Astrocyte (in vitro differentiated cells and primary cell): Measurements from ENCODE around the gene NTN4. TPM values are rescaled to one million over a fixed set of nuclear protein-coding genes. Genes with fewer than 3 reads are reported as not detected.

ENCODE experiments used
- DNase-seq: peaks from one replicate; pipeline ENCODE4 v3.0.0-alpha.2; 2010; ENCODE audit warnings: low read depth
- FAIRE-seq: peaks from 2 replicates; lab custom pipeline; 2011; peaks lifted over from hg19 to GRCh38; lab: Jason Lieb, UNC
- H2AFZ ChIP-seq: 2 replicates; pipeline ENCODE4 v1.6.0; 2012; ENCODE audit warnings: low read depth, low read length, inconsistent platforms
- H3K27ac ChIP-seq: 2 replicates; pipeline ENCODE4 v1.5.1; 2011; ENCODE audit warnings: low read depth, low read length, inconsistent platforms
- H3K27me3 ChIP-seq: 2 replicates; pipeline ENCODE4 v1.6.0; 2011; ENCODE audit warnings: low read length, inconsistent platforms; ENCODE audit not compliant: insufficient read depth
- H3K36me3 ChIP-seq: 2 replicates; pipeline ENCODE4 v1.5.1; 2011; ENCODE audit warnings: low read length, inconsistent platforms; ENCODE audit not compliant: insufficient read depth
- H3K4me1 ChIP-seq: 2 replicates; pipeline ENCODE4 v1.5.1; 2011; ENCODE audit warnings: low read length, inconsistent platforms; ENCODE audit not compliant: insufficient read depth
- H3K4me2 ChIP-seq: 2 replicates; pipeline ENCODE4 v1.6.0; 2012; ENCODE audit warnings: low read length, inconsistent platforms
- H3K4me3 ChIP-seq: 2 replicates; pipeline ENCODE4 v1.5.1; 2011; ENCODE audit warnings: low read depth, mild to moderate bottlenecking, low read length, inconsistent platforms; ENCODE audit not compliant: insufficient read depth
- H3K79me2 ChIP-seq: 2 replicates; pipeline ENCODE4 v1.6.0; 2012; ENCODE audit warnings: mild to moderate bottlenecking, low read length, inconsistent platforms; ENCODE audit not compliant: insufficient read depth
- H3K9ac ChIP-seq: 2 replicates; pipeline ENCODE4 v1.6.0; 2012; ENCODE audit warnings: mild to moderate bottlenecking, low read length, inconsistent platforms
- H3K9me3 ChIP-seq: 2 replicates; pipeline ENCODE4 v1.5.1; 2012; ENCODE audit warnings: low read depth, mild to moderate bottlenecking, low read length, inconsistent platforms; ENCODE audit not compliant: insufficient read depth
- H4K20me1 ChIP-seq: 2 replicates; pipeline ENCODE4 v1.6.0; 2012; ENCODE audit warnings: low read length, inconsistent platforms; ENCODE audit not compliant: insufficient read depth
- H3K27ac Mint-ChIP-seq: one replicate; pipeline ENCODE4 v1.8.0; 2021; ENCODE audit warnings: mild to moderate bottlenecking, mixed read lengths; ENCODE audit not compliant: unreplicated experiment
- H3K27me3 Mint-ChIP-seq: one replicate; pipeline ENCODE4 v1.8.0; 2021; ENCODE audit warnings: low read depth, mixed read lengths; ENCODE audit not compliant: unreplicated experiment
- H3K36me3 Mint-ChIP-seq: one replicate; pipeline ENCODE4 v1.8.0; 2021; ENCODE audit warnings: low read depth, mixed read lengths; ENCODE audit not compliant: unreplicated experiment
- H3K4me1 Mint-ChIP-seq: one replicate; pipeline ENCODE4 v1.8.0; 2021; ENCODE audit warnings: low read depth, mixed read lengths; ENCODE audit not compliant: unreplicated experiment
- H3K4me3 Mint-ChIP-seq: one replicate; pipeline ENCODE4 v1.8.0; 2021; ENCODE audit warnings: mild to moderate bottlenecking, moderate library complexity, mixed read lengths; ENCODE audit not compliant: unreplicated experiment
- H3K9me3 Mint-ChIP-seq: one replicate; pipeline ENCODE4 v1.8.0; 2021; ENCODE audit warnings: mild to moderate bottlenecking, mixed read lengths; ENCODE audit not compliant: unreplicated experiment
- EZH2 ChIP-seq: IDR thresholded peaks from 2 replicates; pipeline ENCODE4 v1.6.1; 2012; ENCODE audit warnings: mild to moderate bottlenecking, low read length, inconsistent platforms; ENCODE audit not compliant: insufficient read depth
- total RNA-seq: library from RNA; stranded (reverse); gene quantifications from 2 replicates; pipeline ENCODE4 v1.2.1, GENCODE V29; 2021
- TF ChIP-seq, protein P1 (sequence below): IDR thresholded peaks from 2 replicates; pipeline ENCODE4 v1.5.1; 2011; ENCODE audit warnings: low read depth, mild to moderate bottlenecking, inconsistent platforms, low read length, moderate library complexity; ENCODE audit not compliant: insufficient read depth

NTN4 gene
- total RNA-seq, 1 donor from 2014 or later: 28.9 TPM

DNA sequence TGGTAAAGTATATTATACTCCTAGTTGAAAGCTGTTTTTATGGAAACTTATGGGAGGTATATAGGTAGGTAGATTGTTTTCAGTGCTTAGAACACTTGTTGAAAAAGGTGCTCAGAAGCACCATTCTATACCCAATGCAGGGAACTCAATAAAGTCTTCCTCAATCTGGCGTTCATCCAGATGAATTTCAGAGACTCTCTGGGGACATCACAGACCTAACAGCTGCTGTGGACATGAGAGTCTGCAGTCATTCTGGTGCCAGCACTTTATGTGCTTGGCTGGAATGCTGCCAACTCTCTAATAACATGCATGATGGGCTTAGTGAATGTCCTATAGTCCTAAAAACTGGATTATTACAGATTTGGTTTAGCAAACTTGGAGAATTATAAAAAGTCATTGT is 115.9 kb downstream of the NTN4 start:
- H3K4me2 ChIP-seq: no peak overlapping the region
- Mint-ChIP-seq H3K27ac (no peak overlapping the region), H3K36me3 (peaks cover 3% of the 10 kb centered on the region), H3K4me1 (peaks cover 2% of the 10 kb centered on the region), H3K4me3 (no peak overlapping the region), H3K27me3 (no peaks in the 10 kb centered on the region), H3K9me3 (peaks cover 2% of the 10 kb centered on the region)
- no peak overlapping the region for H2AFZ ChIP-seq
- H3K4me1 ChIP-seq: no peaks in the 10 kb centered on the region
- H3K79me2 ChIP-seq: no peaks in the 10 kb centered on the region
- H3K27ac ChIP-seq: no peak overlapping the region
- no peak overlapping the region for H3K9ac ChIP-seq
- FAIRE-seq (no peak), DNase-seq (no peak)
- H3K36me3 ChIP-seq: no peaks in the 10 kb centered on the region
- H4K20me1 ChIP-seq: no peaks in the 10 kb centered on the region
- TF ChIP-seq EZH2: no peak
- TF ChIP-seq, protein P1, sequence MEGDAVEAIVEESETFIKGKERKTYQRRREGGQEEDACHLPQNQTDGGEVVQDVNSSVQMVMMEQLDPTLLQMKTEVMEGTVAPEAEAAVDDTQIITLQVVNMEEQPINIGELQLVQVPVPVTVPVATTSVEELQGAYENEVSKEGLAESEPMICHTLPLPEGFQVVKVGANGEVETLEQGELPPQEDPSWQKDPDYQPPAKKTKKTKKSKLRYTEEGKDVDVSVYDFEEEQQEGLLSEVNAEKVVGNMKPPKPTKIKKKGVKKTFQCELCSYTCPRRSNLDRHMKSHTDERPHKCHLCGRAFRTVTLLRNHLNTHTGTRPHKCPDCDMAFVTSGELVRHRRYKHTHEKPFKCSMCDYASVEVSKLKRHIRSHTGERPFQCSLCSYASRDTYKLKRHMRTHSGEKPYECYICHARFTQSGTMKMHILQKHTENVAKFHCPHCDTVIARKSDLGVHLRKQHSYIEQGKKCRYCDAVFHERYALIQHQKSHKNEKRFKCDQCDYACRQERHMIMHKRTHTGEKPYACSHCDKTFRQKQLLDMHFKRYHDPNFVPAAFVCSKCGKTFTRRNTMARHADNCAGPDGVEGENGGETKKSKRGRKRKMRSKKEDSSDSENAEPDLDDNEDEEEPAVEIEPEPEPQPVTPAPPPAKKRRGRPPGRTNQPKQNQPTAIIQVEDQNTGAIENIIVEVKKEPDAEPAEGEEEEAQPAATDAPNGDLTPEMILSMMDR: no peak
- H3K4me3 ChIP-seq: no peak overlapping the region
- H3K27me3 ChIP-seq: no peaks in the 10 kb centered on the region
- H3K9me3 ChIP-seq: no peaks in the 10 kb centered on the region

- no peak overlapping the region for H3K4me3 Mint-ChIP-seq
- H3K4me1 Mint-ChIP-seq: peaks cover 2% of the 10 kb centered on the region
- H3K36me3 Mint-ChIP-seq: peaks cover 3% of the 10 kb centered on the region
- Histone ChIP-seq H3K79me2 (no peaks in the 10 kb centered on the region), H4K20me1 (no peaks in the 10 kb centered on the region), H3K27me3 (no peaks in the 10 kb centered on the region), H3K27ac (no peak overlapping the region), H2AFZ (no peak overlapping the region), H3K4me3 (no peak overlapping the region), H3K4me1 (no peaks in the 10 kb centered on the region), H3K36me3 (no peaks in the 10 kb centered on the region), H3K9ac (no peak overlapping the region), H3K9me3 (no peaks in the 10 kb centered on the region), H3K4me2 (no peak overlapping the region)
- peaks cover 2% of the 10 kb centered on the region for H3K9me3 Mint-ChIP-seq
- H3K27ac Mint-ChIP-seq: no peak overlapping the region
- DNase-seq: no peak
- H3K27me3 Mint-ChIP-seq: no peaks in the 10 kb centered on the region
- TF ChIP-seq EZH2: no peak
- TF ChIP-seq, protein P1: no peak
- no peak for FAIRE-seq
Observed at GRCh38 chr12:95674163-95674562, 116.4 kb downstream of the NTN4 start.

DNA sequence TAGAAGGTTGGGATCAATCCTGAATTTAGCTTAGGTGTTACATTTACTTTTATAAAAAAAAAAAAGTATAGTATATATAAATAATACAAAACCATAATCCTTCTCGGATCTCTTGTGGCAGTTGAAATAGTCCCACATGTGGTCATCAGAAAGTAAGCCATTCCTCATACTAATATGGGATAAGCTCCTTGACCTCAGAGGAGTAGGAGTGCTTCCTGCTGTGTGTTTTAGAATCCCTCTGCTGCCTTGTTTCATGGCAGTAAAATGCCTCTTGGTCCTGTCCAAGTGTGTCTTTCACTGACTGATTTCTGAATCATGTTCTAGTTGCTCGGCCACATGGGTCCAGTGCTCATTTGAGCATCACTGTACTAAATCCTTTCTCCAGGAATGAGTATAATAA is 117.0 kb downstream of the NTN4 start:
- no peaks in the 10 kb centered on the region for H3K79me2 ChIP-seq
- Mint-ChIP-seq H3K9me3 (peaks cover 2% of the 10 kb centered on the region), H3K27me3 (no peaks in the 10 kb centered on the region), H3K27ac (no peak overlapping the region), H3K4me3 (no peak overlapping the region), H3K36me3 (peaks cover 3% of the 10 kb centered on the region), H3K4me1 (peaks cover 2% of the 10 kb centered on the region)
- no peaks in the 10 kb centered on the region for H3K9me3 ChIP-seq
- H2AFZ ChIP-seq: no peak overlapping the region
- H3K27ac ChIP-seq: no peak overlapping the region
- no peak overlapping the region for H3K9ac ChIP-seq
- no peaks in the 10 kb centered on the region for H3K36me3 ChIP-seq
- no peak overlapping the region for H3K4me2 ChIP-seq
- FAIRE-seq: no peak
- no peak overlapping the region for H3K4me3 ChIP-seq
- no peak for DNase-seq
- H3K27me3 ChIP-seq: no peaks in the 10 kb centered on the region
- H4K20me1 ChIP-seq: no peaks in the 10 kb centered on the region
- H3K4me1 ChIP-seq: no peaks in the 10 kb centered on the region
- no peak for TF ChIP-seq EZH2
- TF ChIP-seq, protein P1: no peak
